GM23338 (cell line): ENCODE measurements around the gene TNFRSF19. TPM values are rescaled to one million over a fixed set of nuclear protein-coding genes. Genes with fewer than 3 reads are reported as not detected.
"Not testable (repeated sequence)": the region's sequence is repeated elsewhere in the genome, so short reads cannot be mapped to it uniquely, and the experiment has no call there.

Experiments used
- ATAC-seq: fragments of 200-7000 bp; cut with Tn5 transposase; 3 replicates; pipeline ENCODE4 v1.9.1; 2020
- DNase-seq: peaks from one replicate; pipeline ENCODE4 v3.0.0-alpha.2; 2015; ENCODE audit warnings: low spot score
- H2AFZ ChIP-seq: fragments of 200-600 bp; sonication (generic); 2 replicates; pipeline ENCODE4 v1.8.0; 2016; ENCODE audit warnings: antibody characterized with exemption, mild to moderate bottlenecking, moderate library complexity
- H3F3A ChIP-seq: fragments of 200-600 bp; sonication (generic); replicated peaks from 2 replicates; pipeline ENCODE4 v1.8.0; 2017; ENCODE audit warnings: antibody characterized with exemption, mixed run types, low read depth
- H3K27ac ChIP-seq: fragments of 200-600 bp; sonication (generic); 2 replicates; pipeline ENCODE4 v1.6.1; 2016; ENCODE audit warnings: low read depth
- H3K27me3 ChIP-seq: fragments of 200-600 bp; sonication (generic); 2 replicates; pipeline ENCODE4 v1.8.0; 2016; ENCODE audit warnings: mild to moderate bottlenecking, mixed run types, moderate library complexity; ENCODE audit not compliant: insufficient read depth
- H3K36me3 ChIP-seq: fragments of 200-600 bp; sonication (generic); 2 replicates; pipeline ENCODE4 v1.8.0; 2016; ENCODE audit warnings: mild to moderate bottlenecking; ENCODE audit not compliant: insufficient read depth
- H3K4me1 ChIP-seq: fragments of 200-600 bp; sonication (generic); 2 replicates; pipeline ENCODE4 v1.8.0; 2016; ENCODE audit warnings: mild to moderate bottlenecking, moderate library complexity; ENCODE audit not compliant: insufficient read depth
- H3K4me2 ChIP-seq: fragments of 200-600 bp; sonication (generic); 2 replicates; pipeline ENCODE4 v1.7.1; 2017; ENCODE audit warnings: mixed run types
- H3K4me3 ChIP-seq: fragments of 200-600 bp; sonication (generic); 2 replicates; pipeline ENCODE4 v1.6.1; 2016; ENCODE audit warnings: mixed run types
- H3K79me2 ChIP-seq: fragments of 200-600 bp; sonication (generic); replicated peaks from 2 replicates; pipeline ENCODE4 v1.8.0; 2017; ENCODE audit warnings: mild to moderate bottlenecking; ENCODE audit not compliant: insufficient read depth
- H3K9me2 ChIP-seq: fragments of 200-600 bp; sonication (generic); 2 replicates; pipeline ENCODE4 v1.8.0; 2017; ENCODE audit not compliant: insufficient read depth
- H4K20me1 ChIP-seq: fragments of 200-600 bp; sonication (generic); replicated peaks from 2 replicates; pipeline ENCODE4 v1.8.0; 2017; ENCODE audit warnings: mild to moderate bottlenecking; ENCODE audit not compliant: insufficient read depth
- H3K27ac Mint-ChIP-seq: 2 replicates; pipeline ENCODE4 v1.8.0; 2020; ENCODE audit warnings: inconsistent platforms, mild to moderate bottlenecking, moderate library complexity, mixed read lengths
- H3K27me3 Mint-ChIP-seq: 3 replicates; pipeline ENCODE4 v1.8.0; 2022; ENCODE audit warnings: low read depth, mild to moderate bottlenecking, moderate library complexity, mixed read lengths, inconsistent platforms; ENCODE audit not compliant: insufficient read depth, poor library complexity
- H3K36me3 Mint-ChIP-seq: 3 replicates; pipeline ENCODE4 v1.8.0; 2021; ENCODE audit warnings: low read depth, mild to moderate bottlenecking, inconsistent platforms, moderate library complexity, mixed read lengths
- H3K4me1 Mint-ChIP-seq: 3 replicates; pipeline ENCODE4 v1.8.0; 2020; ENCODE audit warnings: mild to moderate bottlenecking, inconsistent platforms, mixed read lengths
- H3K4me3 Mint-ChIP-seq: 3 replicates; pipeline ENCODE4 v1.8.0; 2021; ENCODE audit warnings: moderate library complexity, mild to moderate bottlenecking, inconsistent platforms, mixed read lengths
- H3K9me3 Mint-ChIP-seq: 3 replicates; pipeline ENCODE4 v1.8.0; 2020; ENCODE audit warnings: moderate library complexity, mild to moderate bottlenecking, inconsistent platforms, mixed read lengths
- CREB1 ChIP-seq: fragments of 250-450 bp; sonication (Bioruptor Pico); IDR thresholded peaks from 2 replicates; pipeline ENCODE4 v1.5.0; 2020; ENCODE audit warnings: low read depth, mild to moderate bottlenecking, moderate library complexity
- CTCF ChIP-seq, 2 experiments: fragments of 200-600 bp in 1 of 2; sonication (generic) in 1 of 2; conservative IDR thresholded peaks; 2 replicates each; pipeline versions ENCODE4 v1.5.1 to v1.6.1; 2016 to 2017; ENCODE audit warnings: antibody characterized with exemption in 2 of 2, low read depth in 2 of 2, mild to moderate bottlenecking in 2 of 2, moderate library complexity in 1 of 2
- ETS1 ChIP-seq: IDR thresholded peaks from 2 replicates; pipeline ENCODE4 v1.6.1; 2016; ENCODE audit warnings: antibody characterized with exemption
- EZH2 ChIP-seq: fragments of 200-600 bp; sonication (generic); IDR thresholded peaks from one replicate; pipeline ENCODE4 v1.8.0; 2017; ENCODE audit warnings: antibody characterized with exemption, mild to moderate bottlenecking, low read depth; ENCODE audit not compliant: unreplicated experiment
- EZH2phosphoT487 ChIP-seq: fragments of 200-600 bp; sonication (generic); IDR thresholded peaks from one replicate; pipeline ENCODE4 v1.8.1; 2018; ENCODE audit warnings: antibody characterized with exemption; ENCODE audit not compliant: unreplicated experiment
- JUNB ChIP-seq: IDR thresholded peaks from one replicate; pipeline ENCODE4 v1.6.1; 2016; ENCODE audit warnings: antibody characterized with exemption; ENCODE audit not compliant: unreplicated experiment
- NANOG ChIP-seq: IDR thresholded peaks from 2 replicates; pipeline ENCODE4 v1.6.1; 2016; ENCODE audit warnings: antibody characterized with exemption, borderline replicate concordance
- POLR2AphosphoS5 ChIP-seq: IDR thresholded peaks from 2 replicates; pipeline ENCODE4 v1.6.1; 2016; ENCODE audit warnings: antibody characterized with exemption, low read depth
- STAT1 ChIP-seq: IDR thresholded peaks from one replicate; pipeline ENCODE4 v1.6.1; 2016; ENCODE audit warnings: antibody characterized with exemption; ENCODE audit not compliant: unreplicated experiment
- ZNF114 ChIP-seq: fragments of 250-450 bp; sonication (Bioruptor Pico); IDR thresholded peaks from 2 replicates; pipeline ENCODE4 v1.5.0; 2020; ENCODE audit warnings: mild to moderate bottlenecking, moderate library complexity
- ZNF331 ChIP-seq: fragments of 250-450 bp; sonication (Bioruptor Pico); IDR thresholded peaks from 2 replicates; pipeline ENCODE4 v1.5.0; 2020; ENCODE audit warnings: low read depth, mild to moderate bottlenecking, moderate library complexity
- ZNF462 ChIP-seq: fragments of 250-450 bp; sonication (Bioruptor Pico); IDR thresholded peaks from 2 replicates; pipeline ENCODE4 v1.5.0; 2020; ENCODE audit warnings: mild to moderate bottlenecking, moderate library complexity
- polyA plus RNA-seq: library from polyadenylated mRNA; unstranded; fragments of >200 nt; fragmentation: Nextera tagmentation; extraction: Ambion mirVana; gene quantifications from 2 replicates; pipeline ENCODE4 v1.2.1, GENCODE V29; 2016
- total RNA-seq: library from RNA; depleted of rRNA; stranded (reverse); fragments of >200 nt; shearing (Covaris generic); gene quantifications from 2 replicates; pipeline ENCODE4 v1.2.3, GENCODE V29; 2014

TNFRSF19 gene
- total and polyA plus RNA-seq, 2 experiments from 2014 or later, result 0.21 to 0.35 TPM

GRCh38 chr13:23529926-23530325, 40.3 kb upstream of the TNFRSF19 start:
- not testable (repeated sequence) for H3K27ac Mint-ChIP-seq, H3K79me2 ChIP-seq, H3K27ac ChIP-seq, H2AFZ ChIP-seq, H3K36me3 ChIP-seq, DNase-seq, H3K27me3 Mint-ChIP-seq, H3K4me3 Mint-ChIP-seq, ATAC-seq, H3K4me2 ChIP-seq, H3K4me1 ChIP-seq, H3K4me3 ChIP-seq, H4K20me1 ChIP-seq, H3K27me3 ChIP-seq, H3K36me3 Mint-ChIP-seq, H3F3A ChIP-seq, H3K9me2 ChIP-seq, H3K4me1 Mint-ChIP-seq
- H3K9me3 Mint-ChIP-seq, result peaks cover 16% of the 10 kb centered on the region

GRCh38 chr13:23531446-23531845, 38.8 kb upstream of the TNFRSF19 start:
- H3K79me2 ChIP-seq, result no peaks in the 10 kb centered on the region
- H3K9me2 ChIP-seq, result no peaks in the 10 kb centered on the region
- H3K27ac Mint-ChIP-seq, result no peak overlapping the region
- peaks cover 5% of the 10 kb centered on the region for H3K27me3 Mint-ChIP-seq
- no peaks in the 10 kb centered on the region for H3F3A ChIP-seq
- DNase-seq (no peak), ATAC-seq (no peak)
- H3K27me3 ChIP-seq, result no peaks in the 10 kb centered on the region
- peaks cover 12% of the 10 kb centered on the region; the same call in 2 of the 3 replicates for H3K9me3 Mint-ChIP-seq
- no peak overlapping the region for H3K4me3 Mint-ChIP-seq
- no peaks in the 10 kb centered on the region for H3K36me3 Mint-ChIP-seq
- no peak overlapping the region for H2AFZ ChIP-seq
- no peak overlapping the region for H3K4me3 ChIP-seq
- peaks cover 4% of the 10 kb centered on the region; the same call in 2 of the 3 replicates for H3K4me1 Mint-ChIP-seq
- no peaks in the 10 kb centered on the region for H4K20me1 ChIP-seq
- no peaks in the 10 kb centered on the region for H3K36me3 ChIP-seq
- no peak overlapping the region for H3K27ac ChIP-seq
- H3K4me2 ChIP-seq, result no peak overlapping the region
- H3K4me1 ChIP-seq, result no peaks in the 10 kb centered on the region
- TF ChIP-seq CTCF (conservative IDR thresholded peaks at IDR 0.05; ENCODE audit: low read depth in 2 of 2) (no peak), JUNB (no peak), EZH2phosphoT487 (no peak), ETS1 (no peak), ZNF462 (CRISPR knock-in tag) (no peak), NANOG (no peak), POLR2AphosphoS5 (no peak), ZNF114 (no peak), ZNF331 (CRISPR knock-in tag) (no peak), CREB1 (CRISPR knock-in tag) (no peak), STAT1 (no peak), EZH2 (no peak)
